ENCODE measurements around the gene CIAO2B. TPM values are rescaled to one million over a fixed set of nuclear protein-coding genes. Genes with fewer than 3 reads are reported as not detected.

The CIAO2B gene
- total and polyA plus RNA-seq, 4 donors: 51.1 to 120 (median 86.2) TPM

- no peaks in the 10 kb centered on the region for H3K9me3 ChIP-seq (ENCODE audit: control insufficient read depth in 4 of 4, low read length in 3 of 4)
- TF ChIP-seq RAD21 (IDR thresholded peaks at IDR 0.05) (no peak), GABPA (IDR thresholded peaks at IDR 0.05 in 1 of 2, conservative IDR thresholded peaks at IDR 0.05 in 1 of 2) (no peak), ATF3 (IDR thresholded peaks at IDR 0.05) (no peak), MAX (IDR thresholded peaks at IDR 0.05) (no peak), NR2F2 (IDR thresholded peaks at IDR 0.05) (no peak), FOXA1 (IDR thresholded peaks at IDR 0.05) (no peak), EGR1 (IDR thresholded peaks at IDR 0.05; ENCODE audit: low read depth in 2 of 2) (no peak), SP1 (IDR thresholded peaks at IDR 0.05) (no peak), TAF1 (conservative IDR thresholded peaks at IDR 0.05) (no peak), HNF4A (conservative IDR thresholded peaks at IDR 0.05) (no peak), JUND (IDR thresholded peaks at IDR 0.05) (no peak), RXRA (IDR thresholded peaks at IDR 0.05) (no peak), HNF4G (IDR thresholded peaks at IDR 0.05) (no peak), FOXA2 (IDR thresholded peaks at IDR 0.05) (no peak), YY1 (IDR thresholded peaks at IDR 0.05) (no peak)
- TF ChIP-seq, protein P1, sequence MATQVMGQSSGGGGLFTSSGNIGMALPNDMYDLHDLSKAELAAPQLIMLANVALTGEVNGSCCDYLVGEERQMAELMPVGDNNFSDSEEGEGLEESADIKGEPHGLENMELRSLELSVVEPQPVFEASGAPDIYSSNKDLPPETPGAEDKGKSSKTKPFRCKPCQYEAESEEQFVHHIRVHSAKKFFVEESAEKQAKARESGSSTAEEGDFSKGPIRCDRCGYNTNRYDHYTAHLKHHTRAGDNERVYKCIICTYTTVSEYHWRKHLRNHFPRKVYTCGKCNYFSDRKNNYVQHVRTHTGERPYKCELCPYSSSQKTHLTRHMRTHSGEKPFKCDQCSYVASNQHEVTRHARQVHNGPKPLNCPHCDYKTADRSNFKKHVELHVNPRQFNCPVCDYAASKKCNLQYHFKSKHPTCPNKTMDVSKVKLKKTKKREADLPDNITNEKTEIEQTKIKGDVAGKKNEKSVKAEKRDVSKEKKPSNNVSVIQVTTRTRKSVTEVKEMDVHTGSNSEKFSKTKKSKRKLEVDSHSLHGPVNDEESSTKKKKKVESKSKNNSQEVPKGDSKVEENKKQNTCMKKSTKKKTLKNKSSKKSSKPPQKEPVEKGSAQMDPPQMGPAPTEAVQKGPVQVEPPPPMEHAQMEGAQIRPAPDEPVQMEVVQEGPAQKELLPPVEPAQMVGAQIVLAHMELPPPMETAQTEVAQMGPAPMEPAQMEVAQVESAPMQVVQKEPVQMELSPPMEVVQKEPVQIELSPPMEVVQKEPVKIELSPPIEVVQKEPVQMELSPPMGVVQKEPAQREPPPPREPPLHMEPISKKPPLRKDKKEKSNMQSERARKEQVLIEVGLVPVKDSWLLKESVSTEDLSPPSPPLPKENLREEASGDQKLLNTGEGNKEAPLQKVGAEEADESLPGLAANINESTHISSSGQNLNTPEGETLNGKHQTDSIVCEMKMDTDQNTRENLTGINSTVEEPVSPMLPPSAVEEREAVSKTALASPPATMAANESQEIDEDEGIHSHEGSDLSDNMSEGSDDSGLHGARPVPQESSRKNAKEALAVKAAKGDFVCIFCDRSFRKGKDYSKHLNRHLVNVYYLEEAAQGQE (IDR thresholded peaks at IDR 0.05): no peak
- TF ChIP-seq, protein P2, sequence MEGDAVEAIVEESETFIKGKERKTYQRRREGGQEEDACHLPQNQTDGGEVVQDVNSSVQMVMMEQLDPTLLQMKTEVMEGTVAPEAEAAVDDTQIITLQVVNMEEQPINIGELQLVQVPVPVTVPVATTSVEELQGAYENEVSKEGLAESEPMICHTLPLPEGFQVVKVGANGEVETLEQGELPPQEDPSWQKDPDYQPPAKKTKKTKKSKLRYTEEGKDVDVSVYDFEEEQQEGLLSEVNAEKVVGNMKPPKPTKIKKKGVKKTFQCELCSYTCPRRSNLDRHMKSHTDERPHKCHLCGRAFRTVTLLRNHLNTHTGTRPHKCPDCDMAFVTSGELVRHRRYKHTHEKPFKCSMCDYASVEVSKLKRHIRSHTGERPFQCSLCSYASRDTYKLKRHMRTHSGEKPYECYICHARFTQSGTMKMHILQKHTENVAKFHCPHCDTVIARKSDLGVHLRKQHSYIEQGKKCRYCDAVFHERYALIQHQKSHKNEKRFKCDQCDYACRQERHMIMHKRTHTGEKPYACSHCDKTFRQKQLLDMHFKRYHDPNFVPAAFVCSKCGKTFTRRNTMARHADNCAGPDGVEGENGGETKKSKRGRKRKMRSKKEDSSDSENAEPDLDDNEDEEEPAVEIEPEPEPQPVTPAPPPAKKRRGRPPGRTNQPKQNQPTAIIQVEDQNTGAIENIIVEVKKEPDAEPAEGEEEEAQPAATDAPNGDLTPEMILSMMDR (IDR thresholded peaks at IDR 0.05; ENCODE audit: low read depth, low read length, missing input control): no peak
- TF ChIP-seq, protein P3, sequence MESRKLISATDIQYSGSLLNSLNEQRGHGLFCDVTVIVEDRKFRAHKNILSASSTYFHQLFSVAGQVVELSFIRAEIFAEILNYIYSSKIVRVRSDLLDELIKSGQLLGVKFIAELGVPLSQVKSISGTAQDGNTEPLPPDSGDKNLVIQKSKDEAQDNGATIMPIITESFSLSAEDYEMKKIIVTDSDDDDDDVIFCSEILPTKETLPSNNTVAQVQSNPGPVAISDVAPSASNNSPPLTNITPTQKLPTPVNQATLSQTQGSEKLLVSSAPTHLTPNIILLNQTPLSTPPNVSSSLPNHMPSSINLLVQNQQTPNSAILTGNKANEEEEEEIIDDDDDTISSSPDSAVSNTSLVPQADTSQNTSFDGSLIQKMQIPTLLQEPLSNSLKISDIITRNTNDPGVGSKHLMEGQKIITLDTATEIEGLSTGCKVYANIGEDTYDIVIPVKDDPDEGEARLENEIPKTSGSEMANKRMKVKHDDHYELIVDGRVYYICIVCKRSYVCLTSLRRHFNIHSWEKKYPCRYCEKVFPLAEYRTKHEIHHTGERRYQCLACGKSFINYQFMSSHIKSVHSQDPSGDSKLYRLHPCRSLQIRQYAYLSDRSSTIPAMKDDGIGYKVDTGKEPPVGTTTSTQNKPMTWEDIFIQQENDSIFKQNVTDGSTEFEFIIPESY (IDR thresholded peaks at IDR 0.05): no peak
- no peaks in the 10 kb centered on the region for H3K36me3 ChIP-seq (ENCODE audit: control insufficient read depth in 4 of 4, insufficient read depth in 3 of 4, low read depth in 1 of 4, low read length in 3 of 4)
- 61% methylated on average over 2 of the region's 2 CpGs for WGBS
- no peak overlapping the region for H3K9ac ChIP-seq (ENCODE audit: low read depth in 1 of 2, low read length in 2 of 2)
- no peak overlapping the region for H3K4me3 ChIP-seq (ENCODE audit: low read depth in 1 of 3, low read length in 3 of 3)
- H3K27ac ChIP-seq (ENCODE audit: low read depth in 1 of 2, low read length in 2 of 2): no peak overlapping the region
- H3K4me1 ChIP-seq (ENCODE audit: control insufficient read depth in 4 of 4, insufficient read depth in 4 of 4, low read length in 3 of 4): peaks cover 10 to 38% (median 33%) of the 10 kb centered on the region in 4 donors
- no peak for DNase-seq (ENCODE audit: low spot score)
- H3K27me3 ChIP-seq (ENCODE audit: control insufficient read depth in 4 of 4, insufficient read depth in 4 of 4, low read length in 3 of 4): no peaks in the 10 kb centered on the region
These were observed 16.2 kb upstream of the CIAO2B start for GRCh38 chr16:66950437-66950836.

Measured in liver (tissue), 9 donors.